Stimulated activated naive CD4-positive, alpha-beta T cell treated with Interleukin-2 at 50 U/mL for 16 hours (primary cell): ENCODE results near the gene AMER2.

Source experiments
- DNase-seq: peaks from one replicate; lab custom pipeline; 2025; lab: John Stamatoyannopoulos, UW

The AMER2 gene, protein sequence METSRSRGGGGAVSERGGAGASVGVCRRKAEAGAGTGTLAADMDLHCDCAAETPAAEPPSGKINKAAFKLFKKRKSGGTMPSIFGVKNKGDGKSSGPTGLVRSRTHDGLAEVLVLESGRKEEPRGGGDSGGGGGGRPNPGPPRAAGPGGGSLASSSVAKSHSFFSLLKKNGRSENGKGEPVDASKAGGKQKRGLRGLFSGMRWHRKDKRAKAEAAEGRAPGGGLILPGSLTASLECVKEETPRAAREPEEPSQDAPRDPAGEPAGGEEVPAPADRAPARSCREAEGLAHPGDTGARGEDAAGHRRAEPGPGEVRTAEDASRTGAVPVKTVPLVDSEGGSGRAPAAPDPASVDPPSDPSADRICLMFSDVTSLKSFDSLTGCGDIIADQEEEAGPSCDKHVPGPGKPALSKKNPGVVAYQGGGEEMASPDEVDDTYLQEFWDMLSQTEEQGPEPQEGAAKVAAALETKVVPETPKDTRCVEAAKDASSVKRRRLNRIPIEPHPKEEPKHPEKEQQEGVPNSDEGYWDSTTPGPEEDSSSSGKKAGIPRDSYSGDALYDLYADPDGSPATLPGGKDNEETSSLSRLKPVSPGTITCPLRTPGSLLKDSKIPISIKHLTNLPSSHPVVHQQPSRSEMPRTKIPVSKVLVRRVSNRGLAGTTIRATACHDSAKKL

GRCh38 chr13:25171517-25172302 is at the start of gene AMER2:
AMER2 (minus strand) TSS chr13:25172288; CDS start chr13:25171619, 669 bp downstream.
- no peak for DNase-seq

- DNase-seq: no peak
These were observed 45.9 kb upstream of the AMER2 start for GRCh38 chr13:25218019-25218418.

DNA sequence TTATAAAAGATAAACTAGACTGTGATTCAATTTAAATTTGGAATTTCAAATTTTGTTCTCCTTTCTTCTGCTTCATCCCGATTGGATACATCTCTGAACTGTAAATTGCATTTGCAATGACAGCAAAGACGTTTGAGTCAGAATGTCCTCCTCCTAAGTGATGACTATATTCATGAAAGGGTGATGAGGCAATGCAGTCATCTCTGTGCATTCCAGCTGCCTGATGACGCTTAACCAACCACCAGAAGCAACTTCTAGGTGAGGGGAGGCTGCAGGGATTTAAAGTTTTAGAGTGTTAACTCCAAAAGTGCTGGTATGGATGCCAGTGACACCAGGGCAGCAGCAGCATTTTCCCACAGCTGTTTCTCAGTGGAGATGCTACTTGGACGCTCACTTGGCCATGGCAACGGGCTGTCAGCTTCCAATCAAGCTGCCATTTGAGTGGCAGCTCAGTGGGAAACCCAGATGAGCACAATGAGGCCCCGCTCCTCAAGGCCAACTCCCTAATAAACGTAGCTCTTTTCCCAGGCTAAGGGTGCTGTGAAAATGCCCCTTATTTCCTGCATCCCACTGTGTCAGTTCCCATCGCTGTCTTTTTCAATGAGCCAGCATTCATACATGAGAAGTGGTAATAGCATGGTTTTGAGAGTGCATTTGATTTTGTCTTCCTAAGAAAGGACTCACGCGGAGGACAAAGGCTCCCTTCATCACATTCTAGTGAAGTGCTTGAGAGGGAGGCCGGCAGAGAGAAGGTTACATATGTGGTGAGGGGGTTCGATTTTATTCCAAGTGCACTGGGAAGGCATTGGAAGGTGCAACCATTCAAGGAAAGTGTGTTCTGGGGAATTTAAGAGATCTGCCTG is 45.2 kb upstream of the AMER2 start:
- no peak for DNase-seq

GRCh38 chr13:25215253-25215575 is 43.1 kb upstream of the AMER2 start:
- DNase-seq: no peak

GRCh38 chr13:25214491-25215252 is 42.6 kb upstream of the AMER2 start:
- DNase-seq: no peak

- no peak for DNase-seq
These were observed 41.6 kb upstream of the AMER2 start for GRCh38 chr13:25213715-25214114.

DNA sequence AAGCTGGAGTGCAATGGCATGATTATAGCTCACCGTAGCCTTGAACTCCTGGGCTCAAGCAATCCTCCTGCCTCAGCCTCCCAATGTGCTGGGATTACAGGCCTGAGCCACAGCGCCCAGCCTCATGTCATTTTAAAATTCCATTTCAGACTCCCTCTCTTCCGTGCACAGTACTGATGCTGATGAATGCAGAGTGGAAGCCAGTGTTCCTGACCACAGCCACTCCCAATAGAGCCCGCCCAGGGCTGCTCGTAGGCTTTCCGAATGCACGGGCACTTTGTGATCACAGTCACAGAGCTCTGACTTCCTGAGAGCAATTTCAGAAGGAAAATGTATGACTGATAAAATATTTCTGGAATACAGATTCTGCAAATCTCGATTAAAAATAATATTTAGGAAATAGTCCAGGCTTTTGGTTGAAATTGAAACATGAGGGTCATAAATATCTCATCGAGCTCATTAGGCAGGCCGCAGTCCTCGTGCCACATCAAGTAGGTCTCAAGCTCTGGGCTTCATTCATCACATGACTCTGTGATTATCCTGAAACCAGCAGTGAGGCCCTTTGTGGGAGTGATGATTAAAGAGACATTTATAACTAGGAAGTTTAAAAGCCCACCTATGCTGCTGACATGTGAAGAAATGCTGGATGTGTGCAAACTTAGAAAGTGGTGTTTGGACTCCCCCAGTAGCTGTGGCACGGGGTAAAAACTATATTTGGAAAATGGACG is 38.9 kb upstream of the AMER2 start:
- no peak for DNase-seq

- DNase-seq: no peak
These were observed 35.3 kb upstream of the AMER2 start for GRCh38 chr13:25207291-25207810.

DNA sequence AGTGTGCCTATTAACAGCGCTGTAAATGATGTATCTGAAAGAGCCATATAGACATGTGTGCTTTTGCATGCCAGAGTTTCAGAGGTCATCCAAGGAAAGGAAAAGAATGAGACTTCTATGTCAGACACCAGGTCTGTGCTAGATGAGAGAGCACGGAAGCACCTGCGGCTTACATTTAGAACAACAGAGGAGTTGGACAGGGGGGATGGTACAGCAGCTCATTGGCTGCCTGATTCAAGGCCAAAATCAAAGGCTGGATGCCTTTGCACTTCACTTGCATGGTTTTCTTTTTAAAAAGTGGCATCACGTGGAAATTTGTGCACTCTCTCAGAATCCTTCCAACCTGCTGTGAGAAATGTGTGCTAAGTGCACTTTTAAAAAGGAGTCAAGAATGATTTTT is 32.8 kb upstream of the AMER2 start:
- DNase-seq: no peak

DNA sequence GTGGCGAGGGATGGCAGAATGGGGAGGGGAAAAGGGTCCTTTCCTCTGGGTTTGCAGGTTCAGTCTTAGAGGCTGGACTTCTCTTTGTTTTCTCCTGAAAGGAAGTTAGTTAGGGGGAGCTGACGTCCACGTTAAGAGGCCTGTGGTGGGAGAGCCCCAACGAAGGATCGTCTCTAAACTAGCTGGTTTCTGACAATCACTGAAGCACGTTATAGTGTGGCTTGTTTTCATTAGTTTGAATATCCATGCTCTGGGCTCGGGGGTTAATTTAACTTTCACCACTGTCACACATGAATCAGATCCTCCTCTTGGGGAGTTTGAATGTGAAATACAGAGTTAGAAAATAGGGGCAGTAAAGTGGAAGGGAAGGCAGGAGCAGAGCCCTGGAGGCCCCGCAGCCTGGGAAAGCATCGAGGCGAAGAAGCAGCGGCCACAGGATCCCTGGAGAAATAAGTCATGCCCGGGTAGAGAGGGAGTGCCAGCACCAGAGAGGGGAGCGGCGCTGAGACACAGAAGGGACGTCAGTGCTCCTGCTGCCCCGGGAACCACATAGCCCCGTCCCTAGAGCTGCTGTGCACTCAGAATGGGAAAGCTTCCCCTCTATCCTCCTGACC is 31.1 kb upstream of the AMER2 start:
- DNase-seq: no peak

DNA sequence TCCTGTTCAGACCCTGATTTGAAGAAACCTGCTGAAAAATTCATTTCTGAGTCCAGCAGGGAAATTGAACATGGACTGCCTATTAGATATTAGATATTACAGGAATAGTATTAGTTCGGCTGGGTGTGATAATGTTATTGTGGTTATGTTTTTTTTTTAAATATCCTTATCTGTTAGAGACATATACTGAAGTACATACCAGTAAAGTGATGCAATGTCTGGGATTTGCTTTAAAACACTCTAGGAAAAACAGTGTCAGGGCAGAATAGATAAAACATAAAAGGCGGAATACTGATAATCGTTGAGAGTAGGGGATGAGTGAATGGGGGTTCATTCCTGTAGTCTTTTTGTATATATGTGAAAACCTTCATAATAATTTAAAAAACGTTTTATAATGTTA is 28.7 kb upstream of the AMER2 start:
- DNase-seq: no peak

DNA sequence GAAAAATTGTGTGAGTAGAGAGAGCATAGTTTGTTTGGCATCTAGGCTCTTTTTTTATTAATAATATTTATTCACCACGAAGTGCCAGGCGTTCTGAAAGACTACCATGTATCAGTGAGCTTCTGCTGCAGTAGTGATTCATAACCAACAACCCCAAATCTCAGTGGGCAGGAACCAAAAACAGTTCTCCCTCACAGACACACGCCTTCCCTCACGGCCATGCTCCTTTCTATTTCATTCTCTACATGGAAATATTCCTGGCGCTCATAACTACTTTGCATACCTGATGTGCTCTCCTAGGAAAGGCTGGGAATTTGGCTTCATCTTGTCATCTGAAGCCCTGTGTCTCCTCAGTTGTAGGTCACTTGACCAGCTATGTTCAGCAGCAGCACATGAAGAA is 26.6 kb upstream of the AMER2 start:
- DNase-seq: no peak

GRCh38 chr13:25196971-25197370 is 24.9 kb upstream of the AMER2 start:
- no peak for DNase-seq

GRCh38 chr13:25192936-25193335 is 20.8 kb upstream of the AMER2 start:
- DNase-seq: no peak

DNA sequence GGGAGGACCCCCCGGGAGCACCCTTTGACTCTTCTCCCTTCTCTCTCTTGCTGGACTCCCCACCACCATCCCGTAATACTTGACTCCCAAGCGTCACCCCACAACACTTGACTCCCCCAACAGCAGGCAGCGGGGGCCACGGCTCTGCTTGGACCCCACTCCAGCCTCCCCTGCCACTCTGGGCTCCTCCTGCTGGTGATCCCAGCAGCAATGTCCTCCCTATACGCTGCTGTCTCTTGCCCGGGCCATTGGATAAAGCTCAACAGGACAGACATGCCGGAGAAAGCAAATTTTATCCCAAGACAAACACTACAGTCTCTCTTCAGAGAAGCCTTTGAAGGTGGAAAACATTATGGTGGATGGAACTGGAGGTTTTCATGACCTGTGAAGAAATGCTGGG is 20.4 kb upstream of the AMER2 start:
- DNase-seq: no peak

DNA sequence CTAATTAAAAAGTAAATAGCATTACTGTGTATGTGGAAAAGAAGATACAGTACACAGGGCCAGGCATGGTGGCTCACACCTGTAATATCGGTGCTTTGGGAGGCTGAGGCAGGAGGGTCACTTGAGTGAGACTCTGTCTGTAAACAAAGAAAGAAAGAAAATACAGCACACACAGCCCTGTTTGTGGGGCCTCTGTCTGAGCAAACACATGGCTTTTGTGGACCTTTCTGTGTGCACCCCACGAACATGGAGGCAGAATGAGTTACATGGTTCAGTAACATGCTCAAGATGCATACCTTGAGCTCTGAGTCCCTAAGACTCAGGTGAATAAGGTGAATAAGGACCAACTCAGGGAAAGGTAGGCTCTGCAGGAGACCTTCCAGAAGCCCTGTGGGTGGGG is 20.0 kb upstream of the AMER2 start:
- DNase-seq: no peak

GRCh38 chr13:25190771-25191170 is 18.7 kb upstream of the AMER2 start:
- DNase-seq: no peak

- DNase-seq: no peak
These were observed 18.2 kb upstream of the AMER2 start for GRCh38 chr13:25190256-25190655.

- no peak for DNase-seq
These were observed 15.5 kb upstream of the AMER2 start for GRCh38 chr13:25187596-25187995.

DNA sequence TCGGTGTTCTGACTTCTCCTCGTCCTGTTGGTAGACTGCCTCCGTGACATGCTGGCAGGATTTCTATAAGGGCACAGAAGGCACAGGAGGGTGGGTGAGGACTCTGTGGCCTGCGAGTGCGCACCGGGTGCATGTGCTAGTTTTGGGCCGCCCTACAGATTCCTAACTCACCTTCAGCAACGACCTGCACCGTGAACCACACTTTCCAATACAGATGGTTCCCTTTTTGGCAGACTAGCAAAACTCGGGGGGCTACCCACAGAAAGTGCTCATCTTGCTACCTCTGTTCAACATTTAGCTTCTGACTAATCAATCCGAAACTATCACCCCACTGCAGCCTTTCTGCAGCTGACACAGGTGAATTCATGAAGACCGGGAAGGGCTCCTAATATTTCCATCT is 14.1 kb upstream of the AMER2 start:
- DNase-seq: no peak
